Neural cell (in vitro differentiated cells): Measurements from ENCODE around the gene LPP.

Experiments used
- CTCF ChIP-seq: fragments of 450-650 bp; IDR thresholded peaks from 2 replicates; pipeline ENCODE4 v1.5.1; 2014; ENCODE audit warnings: antibody characterized with exemption, mild to moderate bottlenecking, moderate library complexity; ENCODE audit not compliant: poor library complexity, severe bottlenecking
- EP300 ChIP-seq: fragments of 450-650 bp; conservative IDR thresholded peaks from 2 replicates; pipeline ENCODE4 v1.6.1; 2014; ENCODE audit warnings: antibody characterized with exemption, mild to moderate bottlenecking, moderate library complexity; ENCODE audit not compliant: poor library complexity, severe bottlenecking
- SMC3 ChIP-seq: fragments of 450-650 bp; conservative IDR thresholded peaks from 2 replicates; pipeline ENCODE4 v1.6.1; 2014; ENCODE audit warnings: antibody characterized with exemption, mild to moderate bottlenecking, moderate library complexity; ENCODE audit not compliant: poor library complexity
- TF ChIP-seq, protein P1 (sequence below): IDR thresholded peaks from 2 replicates; pipeline ENCODE4 v1.6.1; 2012; ENCODE audit warnings: borderline replicate concordance

- TF ChIP-seq CTCF (no peak), EP300 (no peak), SMC3 (no peak)
- TF ChIP-seq, protein P1, sequence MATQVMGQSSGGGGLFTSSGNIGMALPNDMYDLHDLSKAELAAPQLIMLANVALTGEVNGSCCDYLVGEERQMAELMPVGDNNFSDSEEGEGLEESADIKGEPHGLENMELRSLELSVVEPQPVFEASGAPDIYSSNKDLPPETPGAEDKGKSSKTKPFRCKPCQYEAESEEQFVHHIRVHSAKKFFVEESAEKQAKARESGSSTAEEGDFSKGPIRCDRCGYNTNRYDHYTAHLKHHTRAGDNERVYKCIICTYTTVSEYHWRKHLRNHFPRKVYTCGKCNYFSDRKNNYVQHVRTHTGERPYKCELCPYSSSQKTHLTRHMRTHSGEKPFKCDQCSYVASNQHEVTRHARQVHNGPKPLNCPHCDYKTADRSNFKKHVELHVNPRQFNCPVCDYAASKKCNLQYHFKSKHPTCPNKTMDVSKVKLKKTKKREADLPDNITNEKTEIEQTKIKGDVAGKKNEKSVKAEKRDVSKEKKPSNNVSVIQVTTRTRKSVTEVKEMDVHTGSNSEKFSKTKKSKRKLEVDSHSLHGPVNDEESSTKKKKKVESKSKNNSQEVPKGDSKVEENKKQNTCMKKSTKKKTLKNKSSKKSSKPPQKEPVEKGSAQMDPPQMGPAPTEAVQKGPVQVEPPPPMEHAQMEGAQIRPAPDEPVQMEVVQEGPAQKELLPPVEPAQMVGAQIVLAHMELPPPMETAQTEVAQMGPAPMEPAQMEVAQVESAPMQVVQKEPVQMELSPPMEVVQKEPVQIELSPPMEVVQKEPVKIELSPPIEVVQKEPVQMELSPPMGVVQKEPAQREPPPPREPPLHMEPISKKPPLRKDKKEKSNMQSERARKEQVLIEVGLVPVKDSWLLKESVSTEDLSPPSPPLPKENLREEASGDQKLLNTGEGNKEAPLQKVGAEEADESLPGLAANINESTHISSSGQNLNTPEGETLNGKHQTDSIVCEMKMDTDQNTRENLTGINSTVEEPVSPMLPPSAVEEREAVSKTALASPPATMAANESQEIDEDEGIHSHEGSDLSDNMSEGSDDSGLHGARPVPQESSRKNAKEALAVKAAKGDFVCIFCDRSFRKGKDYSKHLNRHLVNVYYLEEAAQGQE, result no peak
Measured at GRCh38 chr3:188392076-188392475, 238.1 kb downstream of the LPP start.
